ENCODE measurements around the gene FGGY.

GRCh38 chr1:59698386-59698785 lies 401.5 kb downstream of the FGGY start:
- TF ChIP-seq ZNF530 (tag by site-specific recombination; IDR thresholded peaks at IDR 0.05; ENCODE audit: low read depth) (no peak), ZFP37 (tag by site-specific recombination; IDR thresholded peaks at IDR 0.05) (no peak), ZNF416 (tag by site-specific recombination; IDR thresholded peaks at IDR 0.05) (no peak), YY1 (tag by site-specific recombination; IDR thresholded peaks at IDR 0.05) (no peak), ZNF302 (tag by site-specific recombination; IDR thresholded peaks at IDR 0.05; ENCODE audit: low read depth) (no peak)

All from HEK293 (cell line).